Effector CD4-positive, alpha-beta T cell (primary cell): ENCODE measurements around the gene SYNE2.
"Not testable (repeated sequence)": the region's sequence is repeated elsewhere in the genome, so short reads cannot be mapped to it uniquely, and the experiment has no call there.

Source experiments
- DNase-seq: peaks from one replicate; pipeline ENCODE4 v3.0.0-alpha.2; 2020

Gene SYNE2

DNA sequence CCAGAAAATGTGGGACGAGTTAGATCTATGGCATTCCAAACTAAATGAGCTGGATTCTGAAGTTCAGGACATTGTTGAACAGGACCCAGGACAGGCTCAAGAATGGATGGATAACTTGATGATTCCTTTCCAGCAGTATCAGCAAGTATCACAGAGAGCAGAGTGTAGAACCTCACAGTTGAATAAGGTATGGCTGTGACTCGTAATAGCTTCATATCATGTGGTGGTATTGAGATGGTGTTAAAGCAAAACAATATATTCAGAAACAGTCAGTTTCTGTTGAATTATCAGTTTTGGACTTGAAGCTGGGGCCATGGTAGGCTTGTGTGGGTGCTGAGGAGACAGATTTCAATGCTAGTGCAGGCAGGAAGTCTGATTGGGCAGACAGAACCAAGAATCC is 227.6 kb downstream of the SYNE2 start:
- no peak for DNase-seq

DNA sequence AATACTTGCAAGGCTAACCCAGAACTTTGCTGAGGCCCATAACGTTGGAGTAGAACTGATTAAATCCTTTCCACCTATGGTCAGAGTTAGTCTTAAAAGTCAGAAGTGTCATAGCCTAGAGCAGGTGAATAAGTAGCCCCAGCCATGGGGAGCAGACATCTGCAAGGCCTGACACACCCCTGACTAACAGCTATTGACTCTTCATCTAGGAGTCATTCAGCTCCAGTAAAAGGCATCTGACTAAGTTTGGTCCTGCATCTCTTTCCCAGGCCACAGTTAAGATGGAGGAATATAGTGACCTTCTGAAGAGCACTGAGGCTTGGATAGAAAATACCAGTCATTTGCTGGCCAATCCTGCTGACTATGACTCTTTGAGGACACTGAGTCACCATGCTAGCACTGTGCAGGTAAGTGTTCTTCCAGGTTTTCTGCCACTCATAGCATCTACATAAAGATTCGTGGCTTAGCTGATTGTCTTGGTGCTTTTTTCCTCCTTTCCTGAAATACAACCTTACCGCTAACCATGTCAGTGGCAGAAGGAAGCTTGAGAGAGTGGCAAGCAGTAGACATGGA is 228.5 kb downstream of the SYNE2 start:
- DNase-seq: no peak

DNA sequence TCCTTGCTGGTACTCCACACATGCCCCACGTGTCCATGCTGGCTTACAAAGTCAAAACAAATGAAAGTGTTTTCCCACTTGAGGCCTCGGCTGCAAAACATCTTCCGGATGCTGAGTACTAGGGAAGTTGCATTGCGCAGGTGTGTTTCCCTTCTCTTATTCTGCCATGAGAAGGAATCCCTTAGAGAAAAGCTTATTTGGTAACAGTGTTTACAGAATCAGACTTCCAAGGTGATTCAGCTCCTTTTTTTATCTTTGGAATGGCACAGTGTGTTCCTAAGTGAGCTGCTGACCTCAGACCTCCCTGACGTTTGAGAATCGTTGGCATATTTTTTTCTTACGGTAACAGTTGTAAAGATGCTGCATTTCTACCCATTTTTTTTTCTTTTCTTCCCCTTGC is 230.0 kb downstream of the SYNE2 start:
- DNase-seq: no peak

DNA sequence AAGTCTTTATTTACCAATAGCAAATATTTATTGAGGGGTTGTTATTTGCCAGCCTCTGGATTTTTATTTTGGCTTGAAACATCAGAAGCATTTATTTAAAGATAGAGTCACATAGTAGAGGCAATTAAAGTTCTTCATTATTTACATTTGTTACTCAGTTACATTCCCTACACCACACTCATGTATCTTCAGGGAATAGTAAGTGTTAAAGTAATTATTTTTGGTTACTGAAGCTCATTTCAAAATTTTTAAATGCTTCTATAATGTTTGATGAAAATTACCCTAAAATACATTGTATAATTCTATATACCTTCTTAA is 235.8 kb downstream of the SYNE2 start:
- DNase-seq: no peak

DNA sequence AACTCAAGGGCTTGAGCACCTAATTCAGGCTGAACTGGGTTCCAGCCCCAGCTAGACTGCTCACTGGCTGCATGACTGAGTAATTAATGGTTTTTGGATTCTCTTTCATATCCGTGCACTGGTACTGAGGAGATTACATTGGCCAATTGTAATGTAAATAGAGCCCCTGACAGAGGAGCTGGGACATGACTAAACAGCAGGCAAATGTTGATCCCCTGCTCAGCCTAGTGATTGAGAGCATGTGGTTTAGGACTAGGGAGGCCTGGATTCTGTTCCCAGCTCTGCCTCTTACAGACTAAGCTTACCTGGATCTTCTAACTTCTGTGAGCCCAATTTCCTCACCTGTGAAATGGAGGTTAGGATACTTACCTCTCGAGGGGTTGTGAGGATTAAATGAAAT is 237.1 kb downstream of the SYNE2 start:
- DNase-seq: no peak

DNA sequence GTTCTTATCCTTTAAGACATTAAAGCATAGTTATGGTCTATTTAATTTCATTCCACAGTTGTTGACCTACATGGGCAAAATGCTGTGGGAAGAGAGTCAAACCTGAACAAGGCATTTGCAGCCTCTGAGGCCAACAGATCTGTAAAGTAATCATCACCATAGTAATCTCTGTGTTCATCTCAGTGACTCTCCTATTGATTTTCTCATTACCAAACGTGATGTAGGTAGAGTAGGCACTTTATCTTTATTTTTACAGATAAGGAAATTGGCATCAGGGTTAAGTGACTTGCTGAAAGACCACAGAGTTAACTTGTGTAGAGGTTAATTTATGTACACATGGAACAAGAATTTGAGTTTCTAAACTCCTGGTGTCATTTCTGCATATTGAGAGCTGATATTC is 238.4 kb downstream of the SYNE2 start:
- no peak for DNase-seq

DNA sequence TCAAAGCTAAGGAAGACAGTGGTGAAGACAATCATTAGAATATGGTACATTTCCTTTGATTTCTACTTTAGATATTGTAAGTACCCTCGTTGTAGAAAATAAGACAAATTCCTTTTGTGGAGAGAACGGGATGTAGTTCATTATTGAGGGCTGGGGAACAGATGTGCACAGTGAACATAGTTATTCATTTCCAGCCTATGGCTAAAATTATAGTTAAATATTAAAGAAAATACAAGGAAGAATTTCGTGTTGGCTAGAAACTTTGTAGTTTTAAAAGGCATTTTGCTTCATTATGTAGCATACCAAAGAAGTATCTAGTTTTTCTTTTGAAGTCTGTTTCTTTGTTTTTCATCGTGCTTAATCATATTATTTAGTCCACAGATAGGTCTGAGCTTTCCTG is 239.5 kb downstream of the SYNE2 start:
- DNase-seq: no peak

DNA sequence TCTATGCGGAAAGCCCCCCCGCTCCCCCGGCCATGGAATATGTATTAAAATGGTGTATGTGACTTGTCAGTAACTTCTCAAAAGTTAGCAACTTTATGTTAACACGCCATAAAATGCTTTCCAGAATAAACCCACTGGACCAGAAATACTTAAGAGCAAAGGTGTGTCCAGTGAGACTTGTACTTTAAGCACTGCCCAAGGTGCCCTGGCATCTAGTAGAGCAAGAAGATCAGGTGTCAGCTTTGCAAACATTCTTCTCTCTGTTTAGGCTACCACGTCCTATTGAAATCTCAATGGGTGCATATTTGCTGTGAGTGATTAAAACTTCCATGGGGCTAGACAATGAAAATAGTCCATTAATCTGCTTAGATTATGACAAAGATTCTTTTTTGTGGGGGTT is 240.1 kb downstream of the SYNE2 start:
- no peak for DNase-seq

DNA sequence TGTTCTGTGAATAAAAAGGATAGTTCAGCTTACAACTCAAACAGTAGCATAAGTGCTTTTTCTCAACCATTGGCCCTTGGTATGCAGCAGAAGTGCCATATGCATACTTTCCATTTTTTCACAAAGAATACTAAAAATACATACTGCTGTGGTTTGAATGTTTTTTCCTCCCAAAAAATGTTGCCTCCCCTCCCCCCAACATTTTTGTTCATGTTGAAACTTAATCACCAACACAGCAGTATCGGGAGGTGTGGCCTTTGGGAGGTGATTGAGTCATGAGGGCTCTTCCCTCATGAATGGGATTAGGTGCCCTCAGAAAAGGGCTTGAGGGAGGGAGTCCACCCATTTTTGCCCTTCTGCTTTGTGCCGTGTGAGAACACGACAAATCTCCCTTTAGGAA is 242.8 kb downstream of the SYNE2 start:
- no peak for DNase-seq

DNA sequence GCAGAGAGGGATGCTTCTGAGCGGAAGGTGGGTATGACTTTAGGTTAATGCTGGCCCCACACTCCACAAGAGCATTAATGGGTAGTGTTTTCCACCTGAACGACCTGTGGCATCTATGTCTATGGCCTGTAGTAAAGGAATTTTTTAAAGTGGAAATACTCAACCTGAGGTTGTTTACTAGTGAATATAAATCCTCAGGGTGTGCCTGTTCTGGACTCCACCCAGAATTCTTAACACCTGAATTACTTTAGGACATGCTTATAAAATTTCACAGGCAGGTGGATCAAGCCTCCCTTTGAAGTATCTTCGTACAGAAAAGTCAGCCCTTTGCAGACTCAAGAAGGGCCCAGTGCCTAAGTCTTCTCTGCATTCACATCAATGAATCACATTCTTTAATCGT is 245.3 kb downstream of the SYNE2 start:
- DNase-seq: no peak

DNA sequence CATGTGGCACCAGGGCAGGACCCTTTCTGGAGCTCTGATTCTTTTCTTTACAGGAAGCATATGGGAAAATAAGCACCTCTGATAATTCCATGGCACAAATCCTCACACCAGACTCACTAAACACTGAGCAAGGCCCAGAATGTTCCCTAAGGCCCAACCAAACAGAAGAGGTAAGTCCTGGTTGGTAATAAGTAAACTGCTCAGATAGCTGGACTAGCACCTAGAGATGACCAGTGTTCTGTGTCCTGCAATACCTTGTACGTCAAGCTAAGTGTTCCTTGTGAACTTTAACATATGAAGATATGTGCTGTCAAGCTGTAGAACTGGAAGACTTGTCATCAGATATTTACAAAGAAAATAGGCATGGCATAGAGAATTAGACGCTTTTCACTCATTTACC is 254.6 kb downstream of the SYNE2 start:
- no peak for DNase-seq

DNA sequence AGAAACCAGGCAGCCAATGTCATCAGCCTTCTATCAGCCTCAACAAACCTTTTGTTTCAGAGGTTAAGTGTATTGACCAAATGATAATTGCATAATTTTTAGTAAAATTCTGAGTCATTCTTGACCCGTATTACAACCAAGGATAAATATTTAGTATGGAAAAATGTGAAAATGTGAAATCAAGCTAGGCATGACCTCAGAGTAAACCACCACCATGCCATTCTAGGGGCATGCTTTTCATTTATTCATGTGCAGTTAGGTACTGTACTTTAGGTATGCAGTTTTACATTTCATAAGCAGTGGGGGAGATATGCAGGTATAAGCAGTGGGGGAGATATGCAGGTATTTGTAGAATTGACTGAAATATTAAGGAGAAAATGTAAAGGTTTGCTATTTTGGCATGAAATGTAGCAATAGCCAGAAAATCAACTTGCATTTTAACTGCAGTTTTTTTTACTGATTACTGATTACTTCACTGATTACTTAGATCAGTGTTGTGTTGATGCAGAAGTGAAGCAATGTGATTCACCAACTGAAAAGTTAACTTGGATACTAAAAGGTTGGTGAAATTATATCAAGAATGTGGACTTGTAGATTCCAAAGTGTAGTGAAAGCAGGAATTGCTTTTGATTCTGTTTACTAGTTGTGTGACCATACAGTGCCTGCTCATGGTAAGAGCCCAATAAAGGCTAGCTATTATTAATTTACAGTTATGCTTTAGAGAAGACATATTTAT is 257.2 kb downstream of the SYNE2 start:
- no peak for DNase-seq

DNA sequence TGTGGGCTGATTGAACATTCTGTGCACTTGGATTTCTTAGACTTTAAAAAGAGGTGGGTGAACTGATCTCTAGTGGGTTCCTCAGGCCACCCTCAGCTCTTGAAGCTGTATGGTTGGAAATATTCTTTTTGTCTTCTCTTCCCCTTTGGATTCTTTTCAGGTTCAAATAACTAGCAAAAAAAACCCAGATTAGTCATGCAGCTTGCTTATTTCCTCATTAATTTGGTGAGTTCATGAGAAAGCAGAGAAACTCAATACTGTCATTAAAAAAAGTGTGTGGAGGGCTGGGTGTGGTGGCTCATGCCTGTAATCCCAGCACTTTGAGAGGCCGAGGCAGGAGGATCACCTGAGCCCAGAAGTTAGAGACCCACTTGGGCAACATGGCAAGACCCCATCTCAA is 258.0 kb downstream of the SYNE2 start:
- no peak for DNase-seq

DNA sequence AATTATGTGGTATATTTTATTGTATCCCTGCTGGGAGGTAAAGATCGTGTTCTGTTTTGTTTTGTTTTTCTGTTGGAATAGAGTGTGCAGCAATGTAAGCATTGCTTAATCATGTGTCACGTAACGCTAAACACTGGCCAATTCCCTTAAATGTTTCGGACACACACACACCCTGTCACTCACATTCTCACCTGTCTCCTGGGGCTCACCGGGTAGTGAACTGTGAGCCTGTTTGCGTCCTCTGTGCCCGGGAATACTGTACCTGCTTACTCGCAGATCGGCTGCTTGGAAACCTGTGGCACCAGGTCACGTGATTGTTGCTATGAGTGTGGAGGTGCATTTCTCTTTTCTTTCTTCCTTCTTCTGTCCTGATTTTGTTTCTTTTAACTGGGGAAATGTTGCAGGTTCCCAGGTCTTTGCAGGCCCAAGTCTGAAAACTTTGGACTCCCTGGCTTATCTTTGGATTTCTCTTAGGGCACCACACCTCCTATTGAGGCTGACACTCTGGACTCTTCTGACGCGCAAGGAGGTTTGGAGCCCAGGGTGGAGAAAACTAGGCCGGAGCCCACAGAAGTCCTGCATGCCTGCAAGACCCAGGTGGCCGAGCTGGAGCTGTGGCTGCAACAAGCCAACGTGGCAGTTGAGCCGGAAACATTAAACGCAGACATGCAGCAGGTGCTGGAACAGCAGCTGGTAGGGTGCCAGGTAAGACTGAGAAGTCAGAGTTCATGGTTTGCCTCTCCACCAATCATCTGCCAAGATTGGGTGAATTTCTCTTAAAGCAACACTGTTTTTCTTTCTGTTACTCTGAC is 260.3 kb downstream of the SYNE2 start:
- no peak for DNase-seq

DNA sequence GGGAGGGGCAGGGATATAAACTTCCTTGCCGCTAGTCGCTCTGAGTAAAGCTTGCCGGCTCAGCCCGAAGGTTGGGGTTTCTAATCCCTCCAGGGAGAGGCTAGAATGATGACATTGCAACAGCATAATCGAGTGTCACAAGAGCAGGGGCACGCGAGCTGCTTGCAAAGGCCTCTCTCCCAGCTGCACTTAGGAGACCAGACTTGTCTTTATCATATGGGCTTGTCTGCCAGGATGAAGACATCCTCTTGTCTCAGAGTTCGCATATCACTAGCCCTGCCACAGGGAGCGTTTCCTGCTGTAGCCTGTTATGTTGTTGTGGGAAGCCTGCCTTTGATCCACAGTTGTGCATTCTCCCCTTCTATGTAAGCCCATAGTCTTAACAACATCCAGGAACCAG is 261.4 kb downstream of the SYNE2 start:
- DNase-seq: no peak

DNA sequence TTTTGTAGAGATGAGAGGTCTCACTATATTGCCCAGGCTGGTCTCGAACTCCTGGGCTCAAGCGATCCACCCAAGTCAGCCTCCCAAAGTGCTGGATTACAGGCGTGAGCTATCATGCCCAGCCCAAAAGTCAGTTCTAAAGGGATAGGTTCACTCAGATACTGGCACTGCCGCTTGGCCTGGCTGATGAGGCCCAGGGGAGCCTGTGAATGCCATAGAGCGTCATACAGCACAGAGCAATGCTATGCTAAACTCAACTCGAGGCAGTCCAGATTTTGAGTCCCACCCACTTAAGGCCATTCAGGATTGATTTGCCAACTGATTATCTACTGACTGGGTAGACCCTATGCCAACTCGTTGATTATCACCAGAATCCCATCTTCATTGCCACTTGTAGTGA is 262.0 kb downstream of the SYNE2 start:
- no peak for DNase-seq

DNA sequence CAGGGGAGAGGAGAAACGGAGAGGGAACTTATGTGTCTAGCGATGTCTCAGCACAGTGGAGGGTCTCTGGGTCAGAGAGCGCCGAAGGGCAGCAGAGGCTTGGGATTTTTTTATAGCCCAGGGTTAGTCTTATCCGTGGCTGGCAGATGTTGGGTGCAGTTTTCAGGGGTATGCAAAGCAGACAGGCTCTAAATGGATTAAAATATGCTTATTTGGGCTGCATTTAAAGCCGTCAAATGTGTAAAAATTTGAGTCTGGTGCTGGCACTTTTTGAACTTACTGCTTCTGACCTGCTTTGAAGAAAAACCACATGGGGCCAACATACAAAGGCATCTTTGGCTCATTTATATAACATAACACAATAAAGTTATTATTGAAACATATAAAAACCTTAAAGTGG is 262.6 kb downstream of the SYNE2 start:
- DNase-seq: no peak

DNA sequence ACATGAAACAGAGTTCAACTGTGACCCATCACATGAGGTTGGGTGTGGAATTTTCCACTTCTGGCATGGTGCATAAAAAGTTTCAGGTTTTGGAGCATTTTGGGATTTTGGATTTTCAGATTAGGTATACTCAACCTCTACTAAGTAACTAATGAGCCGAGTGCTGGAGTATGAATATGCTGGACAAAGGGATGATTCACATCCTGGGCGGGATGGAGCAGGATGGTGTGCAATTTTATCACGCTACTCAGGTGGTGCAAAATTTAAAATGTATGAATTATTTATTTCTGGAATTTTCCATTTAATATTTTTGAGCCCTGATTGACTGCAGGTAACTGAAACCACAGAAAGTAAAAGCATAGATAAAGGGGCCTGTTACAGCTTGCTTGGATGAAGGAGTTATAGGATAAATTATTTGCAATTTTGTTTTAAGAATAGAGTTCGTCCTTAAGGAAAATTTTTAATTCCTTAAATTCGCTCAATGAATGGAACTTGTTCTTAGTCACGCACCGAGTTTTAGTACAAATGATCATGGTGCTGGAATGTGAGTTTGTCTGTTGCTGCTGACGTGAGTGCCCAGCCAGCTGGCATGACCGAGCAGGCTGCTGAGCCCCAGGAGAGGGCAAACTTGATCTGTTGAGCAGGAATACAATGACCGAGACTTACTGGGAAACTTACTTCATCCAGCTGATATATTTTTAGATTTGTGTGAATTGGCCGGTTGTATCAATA is 265.0 kb downstream of the SYNE2 start:
- no peak for DNase-seq

DNA sequence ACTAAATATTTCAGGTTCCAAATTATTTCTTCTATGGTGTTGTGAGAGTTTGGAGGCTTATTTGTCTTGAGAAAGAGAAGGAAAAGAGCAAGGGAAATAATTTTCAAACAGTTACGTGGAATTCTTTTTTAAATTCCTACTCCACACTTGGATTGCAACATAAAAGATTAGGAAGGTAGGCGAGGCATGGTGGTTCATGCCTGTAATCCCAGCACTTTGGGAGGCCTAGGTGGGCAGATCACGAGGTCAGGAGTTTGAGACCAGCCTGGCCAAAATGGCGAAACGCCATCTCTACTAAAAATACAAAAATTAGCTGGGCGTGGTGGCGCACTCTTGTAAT is 265.6 kb downstream of the SYNE2 start:
- DNase-seq: not testable (repeated sequence)

DNA sequence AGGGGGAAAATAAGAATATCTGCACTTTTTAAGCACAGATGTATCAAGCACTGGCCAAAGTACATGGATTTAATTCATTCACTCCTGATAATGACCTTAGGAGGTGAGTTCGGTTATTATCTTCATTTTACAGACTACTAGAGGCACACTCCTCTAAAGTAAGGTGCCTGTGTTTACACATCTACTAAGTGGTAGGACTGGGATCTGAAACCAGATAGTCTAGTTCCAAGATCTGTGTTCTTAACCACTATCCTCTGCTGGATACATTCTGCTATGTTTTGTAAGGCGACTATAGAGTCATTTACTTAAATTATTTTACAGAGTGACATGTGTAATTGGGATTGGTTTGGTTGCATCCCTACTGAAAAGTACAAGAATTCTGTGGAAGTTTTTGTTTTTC is 266.1 kb downstream of the SYNE2 start:
- no peak for DNase-seq

DNA sequence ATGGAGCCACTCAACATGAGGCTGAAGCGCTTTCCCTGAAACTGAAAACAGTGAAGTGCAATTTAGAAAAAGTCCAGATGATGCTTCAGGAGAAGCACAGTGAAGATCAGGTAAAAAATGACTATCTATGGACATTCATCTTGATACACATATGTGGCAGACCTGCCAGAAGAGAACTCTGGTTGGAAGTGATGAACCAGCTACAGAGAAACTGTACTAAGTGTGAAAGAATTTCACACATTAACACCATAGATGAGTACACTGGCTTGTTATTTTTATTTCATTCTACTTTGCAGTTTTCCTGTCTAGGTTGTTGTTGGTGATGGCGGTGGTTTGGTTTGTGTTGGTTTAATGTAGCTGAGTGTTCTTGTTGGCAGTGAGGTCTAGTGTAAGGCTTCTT is 266.7 kb downstream of the SYNE2 start:
- DNase-seq: no peak

DNA sequence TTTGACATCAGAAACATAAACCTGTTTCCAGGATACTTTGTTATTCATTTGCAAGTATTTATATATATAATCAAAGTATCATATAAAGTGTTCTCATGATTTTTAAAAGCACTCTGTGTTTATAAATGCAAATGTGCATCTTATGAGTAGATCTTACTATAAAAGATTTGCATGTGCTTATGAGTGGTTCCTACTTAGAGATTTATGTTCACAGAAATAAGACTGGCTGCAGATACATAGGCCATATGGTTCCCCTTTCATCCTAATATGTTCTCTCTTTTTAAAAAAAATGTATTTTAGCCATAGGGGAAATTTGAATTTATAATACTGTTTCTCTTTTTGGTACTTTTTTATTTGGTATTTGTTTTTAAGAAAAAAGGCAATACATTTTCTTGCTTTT is 267.2 kb downstream of the SYNE2 start:
- no peak for DNase-seq

DNA sequence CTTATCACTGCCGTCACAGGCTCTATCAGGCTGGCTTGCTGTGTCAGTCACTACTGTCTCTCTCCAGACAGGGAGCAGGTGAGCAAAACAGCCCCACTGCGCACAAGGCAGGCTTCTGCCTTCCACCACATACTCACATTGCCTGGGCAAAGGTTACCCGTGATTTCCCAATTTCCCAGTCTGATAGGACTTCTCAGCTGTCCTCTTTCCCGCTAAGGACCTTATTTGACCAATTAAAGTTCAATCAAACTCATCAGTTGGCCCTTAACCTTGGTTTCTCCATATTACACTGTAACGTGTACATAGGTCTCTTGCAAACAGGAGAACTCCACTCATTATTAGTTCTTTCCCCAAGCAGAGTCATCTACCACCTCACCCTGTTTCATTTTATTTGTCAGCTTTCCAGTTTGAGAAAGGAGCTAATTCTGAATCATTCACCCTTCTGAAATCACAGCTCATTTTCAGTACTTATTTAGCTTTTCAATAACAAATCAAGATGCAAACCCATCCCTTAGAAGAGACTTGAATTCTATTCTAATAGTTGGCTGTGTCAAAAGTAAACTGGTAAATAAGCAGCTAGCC is 270.5 kb downstream of the SYNE2 start:
- no peak for DNase-seq

DNA sequence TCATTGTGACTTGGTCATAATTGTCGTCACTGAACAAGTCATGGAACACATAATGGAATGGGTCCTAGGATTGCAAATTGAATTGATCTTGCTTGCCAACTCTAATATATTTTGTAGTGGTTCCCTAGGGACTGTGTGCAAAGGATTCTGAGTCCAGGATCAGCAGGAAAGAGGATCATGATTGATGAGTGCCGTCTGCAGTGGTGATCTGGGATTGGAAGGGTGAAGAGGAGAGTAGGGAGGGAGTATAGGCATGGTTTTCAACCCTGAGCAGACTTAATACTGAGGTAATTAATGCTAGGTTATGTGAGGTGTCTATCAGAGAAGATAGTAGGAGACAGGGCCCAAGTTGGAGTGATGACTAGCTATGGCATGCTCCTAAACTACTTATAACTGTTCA is 272.5 kb downstream of the SYNE2 start:
- no peak for DNase-seq
